GM19043 (cell line): Measurements from ENCODE around the gene SLIT3.
A peak's percentile ranks its signal among the peaks of the same experiment; 100 is the strongest.

Experiments used
- ATAC-seq: cut with Tn5 transposase; IDR thresholded peaks from one replicate; pipeline ENCODE4 v1.9.1; 2021; ENCODE audit warnings: low read depth; ENCODE audit not compliant: unreplicated experiment

The SLIT3 gene

GRCh38 chr5:169300468-169301385, at the start of gene SLIT3:
SLIT3 (minus strand) TSS chr5:169301139; CDS start chr5:169300709, 430 bp downstream.
- no peak for ATAC-seq

GRCh38 chr5:169350016-169350415, 49.1 kb upstream of the SLIT3 start:
- ATAC-seq = no peak

GRCh38 chr5:169347786-169348185, 46.8 kb upstream of the SLIT3 start:
- ATAC-seq = no peak

- no peak for ATAC-seq
Observed at GRCh38 chr5:169344629-169345028, 43.7 kb upstream of the SLIT3 start.

GRCh38 chr5:169343766-169344165, 42.8 kb upstream of the SLIT3 start:
- no peak for ATAC-seq

- no peak for ATAC-seq
Observed at GRCh38 chr5:169341556-169341955, 40.6 kb upstream of the SLIT3 start.

- peak; percentile 77 for ATAC-seq
Observed at GRCh38 chr5:169339869-169340268, 38.9 kb upstream of the SLIT3 start.

GRCh38 chr5:169336242-169336641, 35.3 kb upstream of the SLIT3 start:
- no peak for ATAC-seq

GRCh38 chr5:169335806-169336205, 34.9 kb upstream of the SLIT3 start:
- ATAC-seq = no peak

- ATAC-seq = no peak
Observed at GRCh38 chr5:169333518-169333917, 32.6 kb upstream of the SLIT3 start.

- no peak for ATAC-seq
Observed at GRCh38 chr5:169331292-169331852, 30.4 kb upstream of the SLIT3 start.

- no peak for ATAC-seq
Observed at GRCh38 chr5:169328401-169328800, 27.5 kb upstream of the SLIT3 start.

GRCh38 chr5:169325273-169325672, 24.3 kb upstream of the SLIT3 start:
- no peak for ATAC-seq

- no peak for ATAC-seq
Observed at GRCh38 chr5:169318556-169318955, 17.6 kb upstream of the SLIT3 start.

GRCh38 chr5:169307646-169308045, 6.7 kb upstream of the SLIT3 start:
- ATAC-seq = no peak

- ATAC-seq = no peak
Observed at GRCh38 chr5:169305366-169305765, 4.4 kb upstream of the SLIT3 start.

GRCh38 chr5:169304175-169304574, 3.2 kb upstream of the SLIT3 start:
- ATAC-seq = no peak

- no peak for ATAC-seq
Observed at GRCh38 chr5:169303119-169303515, 2.2 kb upstream of the SLIT3 start.

GRCh38 chr5:169302491-169303118, 1.7 kb upstream of the SLIT3 start:
- peak; percentile 72 for ATAC-seq

GRCh38 chr5:169301986-169302385, 1.0 kb upstream of the SLIT3 start:
- no peak for ATAC-seq

- ATAC-seq = no peak
Observed at GRCh38 chr5:169301386-169301934, 521 bp upstream of the SLIT3 start.
